GM19193 (cell line): ENCODE results near the gene APOBEC4.

Source experiments
- POLR2A ChIP-seq: IDR thresholded peaks from 4 replicates; pipeline ENCODE4 v1.6.1; 2011; ENCODE audit not compliant: insufficient read depth, insufficient read length; ENCODE audit errors: extremely low read depth

Gene APOBEC4

GRCh38 chr1:183620311-183620710 is 32.8 kb downstream of the APOBEC4 start:
- no peak for TF ChIP-seq POLR2A

GRCh38 chr1:183619781-183620180 is 33.3 kb downstream of the APOBEC4 start:
- TF ChIP-seq POLR2A: no peak

GRCh38 chr1:183612407-183612806 is 40.7 kb downstream of the APOBEC4 start:
- no peak for TF ChIP-seq POLR2A

GRCh38 chr1:183611021-183611420 is 42.1 kb downstream of the APOBEC4 start:
- TF ChIP-seq POLR2A: no peak

- no peak for TF ChIP-seq POLR2A
Measured at GRCh38 chr1:183609759-183610452, 43.2 kb downstream of the APOBEC4 start.

GRCh38 chr1:183609313-183609712 is 43.8 kb downstream of the APOBEC4 start:
- no peak for TF ChIP-seq POLR2A

GRCh38 chr1:183607322-183607980 is 45.7 kb downstream of the APOBEC4 start:
- TF ChIP-seq POLR2A: no peak

- TF ChIP-seq POLR2A: no peak
Measured at GRCh38 chr1:183605904-183606303, 47.2 kb downstream of the APOBEC4 start.

GRCh38 chr1:183604815-183605214 is 48.3 kb downstream of the APOBEC4 start:
- peak; percentile 33 for TF ChIP-seq POLR2A

GRCh38 chr1:183604038-183604808 is 48.9 kb downstream of the APOBEC4 start:
- TF ChIP-seq POLR2A: no peak

GRCh38 chr1:183602510-183602909 is 50.6 kb downstream of the APOBEC4 start:
- TF ChIP-seq POLR2A: no peak

- TF ChIP-seq POLR2A: no peak
Measured at GRCh38 chr1:183600634-183601033, 52.5 kb downstream of the APOBEC4 start.

- TF ChIP-seq POLR2A: no peak
Measured at GRCh38 chr1:183600136-183600535, 53.0 kb downstream of the APOBEC4 start.

- no peak for TF ChIP-seq POLR2A
Measured at GRCh38 chr1:183598386-183598785, 54.7 kb downstream of the APOBEC4 start.

GRCh38 chr1:183597656-183598347 is 55.3 kb downstream of the APOBEC4 start:
- TF ChIP-seq POLR2A: no peak
